ENCODE results near the gene RIMBP2.

The RIMBP2 gene

DNA sequence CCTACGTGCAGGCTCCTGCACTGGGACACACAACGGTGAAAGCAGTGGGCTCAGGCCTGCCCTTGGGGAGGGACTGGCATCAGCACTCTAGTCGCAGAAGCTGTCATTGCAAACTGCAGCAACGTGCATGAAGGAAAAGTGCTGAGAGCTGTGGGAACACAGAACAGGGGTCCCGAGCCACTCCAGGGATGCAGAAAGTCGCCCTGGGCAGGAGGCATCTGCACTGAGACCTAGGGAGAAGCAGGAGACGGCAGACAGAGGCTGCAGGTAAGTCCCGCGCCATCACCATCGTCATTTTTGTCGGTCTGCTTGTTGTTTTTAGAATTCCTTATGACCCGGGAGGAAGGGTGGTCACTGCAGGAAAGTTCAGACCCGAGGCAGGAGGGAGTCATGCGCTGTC, 21.6 kb upstream of the RIMBP2 start:
- DNase-seq (ENCODE audit: low spot score), result no peak

DNA sequence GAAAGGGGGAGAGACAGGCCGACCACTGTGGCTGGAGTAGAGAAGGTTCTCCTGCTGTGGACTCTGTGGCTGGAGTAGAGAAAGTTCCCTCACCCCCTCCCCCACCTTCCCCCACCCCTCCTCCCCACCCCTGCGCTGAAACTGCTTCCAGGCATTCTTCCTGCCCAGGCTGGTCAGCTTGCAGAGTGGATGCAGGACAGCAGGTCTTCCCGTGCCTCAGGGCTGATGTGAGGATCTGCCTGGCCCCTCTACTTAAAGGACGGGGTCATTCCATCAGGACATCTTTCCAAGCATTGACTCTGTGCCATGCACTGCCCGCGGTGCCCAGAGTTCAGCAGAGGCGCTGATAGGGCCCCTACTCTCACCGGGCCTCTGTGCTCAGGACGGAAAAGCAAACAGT, 13.2 kb upstream of the RIMBP2 start:
- DNase-seq (ENCODE audit: low spot score), result no peak

DNA sequence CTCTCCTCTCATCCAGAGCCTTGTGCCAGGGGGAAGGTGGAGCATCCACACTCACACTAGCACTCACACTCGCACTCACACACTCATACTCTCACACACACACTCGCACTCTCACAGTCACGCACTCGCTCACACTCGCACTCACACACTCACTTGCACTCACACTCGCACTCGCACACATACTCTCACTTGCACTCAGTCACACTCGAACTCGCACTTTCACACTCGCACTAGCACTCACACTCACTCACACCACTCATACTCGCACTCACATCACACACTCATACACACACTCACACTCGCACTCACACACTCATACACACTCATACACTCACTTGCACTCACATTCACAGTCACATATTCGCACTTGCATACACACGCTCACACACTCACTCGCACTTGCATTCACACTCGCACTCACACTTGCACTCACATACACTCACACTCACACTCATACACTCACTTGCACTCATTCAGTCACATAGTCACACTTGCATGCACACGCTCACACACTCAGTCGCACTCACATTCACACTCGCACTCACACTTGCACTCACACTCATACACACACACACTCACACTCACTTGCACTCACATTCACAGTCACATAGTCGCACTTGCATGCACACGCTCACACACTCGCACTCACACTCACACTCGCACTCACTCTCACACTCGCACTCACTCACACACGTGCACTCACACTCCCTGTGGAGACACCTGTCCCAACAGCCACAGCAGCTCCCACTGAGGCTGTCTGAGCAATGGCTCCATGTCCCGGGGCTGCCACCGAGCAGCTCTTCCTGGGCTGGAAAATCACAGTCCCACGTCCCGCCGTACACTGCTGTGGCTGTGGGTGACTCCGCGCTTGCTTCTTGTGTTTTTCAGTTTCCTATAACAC, 12.3 kb upstream of the RIMBP2 start:
- DNase-seq (ENCODE audit: low spot score), result no peak

DNA sequence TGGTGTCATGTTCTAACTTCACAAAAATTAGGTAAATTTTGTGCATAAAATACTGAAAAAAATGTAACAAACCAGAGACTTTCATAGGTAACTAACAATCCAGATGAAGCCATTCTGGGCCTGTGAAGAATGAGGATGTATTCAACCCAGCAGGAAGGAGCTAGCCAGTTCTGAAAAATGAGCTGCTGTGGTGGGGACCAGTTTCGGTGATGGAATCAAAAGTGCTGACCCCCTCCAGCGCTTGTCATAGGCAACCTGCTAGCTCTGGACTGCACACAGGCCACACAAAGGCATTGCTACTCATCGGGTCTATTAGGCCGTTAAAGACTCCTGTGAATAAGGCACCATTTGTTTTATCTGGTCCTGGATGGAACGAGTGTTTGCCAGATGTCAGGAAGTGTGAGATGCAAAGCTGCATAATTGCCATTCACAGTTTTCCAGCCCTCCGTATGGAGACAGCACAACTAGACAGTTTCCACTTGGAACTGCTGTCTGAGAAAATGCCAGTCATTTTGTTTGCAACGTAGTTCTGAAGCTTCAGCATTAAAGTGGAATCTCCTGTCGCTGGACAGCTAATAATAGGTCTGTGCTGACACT, 3.3 kb upstream of the RIMBP2 start:
- no peak for DNase-seq (ENCODE audit: low spot score)

DNA sequence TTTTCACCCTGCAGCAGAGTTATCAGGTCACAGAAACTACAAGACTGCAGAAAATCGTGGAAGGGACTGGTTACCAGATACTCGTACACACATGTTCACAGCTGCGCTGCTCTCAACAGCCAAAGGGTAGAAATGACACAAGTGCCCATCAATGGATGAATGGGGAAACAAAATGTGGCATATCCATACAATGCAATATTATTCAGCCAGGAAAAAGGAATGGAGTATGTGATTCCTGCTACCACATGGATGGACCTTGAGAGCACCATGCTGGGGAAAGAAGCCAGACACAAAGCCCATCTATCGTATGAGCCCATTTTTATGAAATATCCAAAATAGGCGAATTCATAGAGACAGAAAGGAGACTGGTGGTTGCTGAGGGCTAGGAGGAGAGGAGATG, 1.7 kb upstream of the RIMBP2 start:
- DNase-seq (ENCODE audit: low spot score), result no peak

DNA sequence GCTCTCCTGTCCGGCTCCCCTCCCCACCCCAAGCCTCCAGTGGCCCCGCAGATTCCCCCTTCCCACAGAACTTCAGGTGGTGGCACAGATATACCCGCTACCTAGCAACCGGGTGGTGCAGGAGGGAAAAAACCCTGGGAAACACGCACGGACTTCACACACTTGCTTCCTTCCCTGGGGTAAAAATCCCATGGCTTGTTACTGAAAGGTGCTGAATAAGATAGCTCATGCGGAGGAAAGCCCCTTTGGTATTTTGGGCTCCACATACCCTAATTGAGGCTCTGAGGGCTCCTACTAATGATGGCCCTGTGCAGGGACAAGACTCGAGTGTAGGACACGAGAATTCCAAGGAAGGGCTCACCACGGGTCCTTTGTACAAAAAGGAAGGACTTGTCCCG, 869 bp upstream of the RIMBP2 start:
- no peak for DNase-seq (ENCODE audit: low spot score)

DNA sequence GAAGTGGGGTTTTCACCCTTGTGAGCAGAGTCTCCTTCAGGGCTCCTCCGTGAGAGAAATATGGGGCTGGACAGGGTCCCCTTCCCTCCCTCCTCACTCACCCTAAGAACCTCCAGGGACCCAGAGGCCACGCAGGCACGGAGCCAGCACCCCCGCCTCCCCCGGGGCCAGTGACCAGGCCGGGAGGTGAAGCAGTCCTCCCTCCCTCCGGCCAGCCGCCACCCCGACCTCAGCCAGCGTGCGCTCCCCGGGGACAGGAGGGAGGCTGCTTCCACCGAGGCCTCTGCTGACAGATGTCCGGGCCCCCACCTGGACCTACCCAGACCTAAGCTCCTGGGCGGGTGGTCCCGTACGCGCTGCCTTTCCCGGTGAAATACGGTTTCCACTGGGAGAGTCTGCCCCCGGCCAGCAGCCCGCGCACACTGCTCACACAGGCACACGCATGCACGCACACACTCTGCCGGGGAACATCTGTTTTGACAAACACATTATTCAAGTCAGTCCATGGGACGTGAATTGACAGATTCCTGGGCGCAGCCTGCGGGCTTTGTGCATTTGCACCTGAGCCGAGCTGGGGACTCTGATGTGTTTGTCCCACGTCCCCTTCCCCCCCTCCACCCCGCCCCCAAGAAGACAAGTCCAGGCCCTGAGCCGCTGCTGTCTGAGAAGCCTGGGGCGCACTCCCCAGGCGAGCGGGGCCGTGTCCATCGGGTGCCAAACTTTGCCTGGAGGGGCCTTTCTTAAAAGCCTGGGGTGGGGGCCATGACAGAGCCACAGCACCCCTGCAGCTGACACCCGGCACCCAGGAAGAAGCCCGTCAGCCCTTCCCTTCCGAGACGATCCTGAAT, 725 bp downstream of the RIMBP2 start:
- no peak for DNase-seq (ENCODE audit: low spot score)

DNA sequence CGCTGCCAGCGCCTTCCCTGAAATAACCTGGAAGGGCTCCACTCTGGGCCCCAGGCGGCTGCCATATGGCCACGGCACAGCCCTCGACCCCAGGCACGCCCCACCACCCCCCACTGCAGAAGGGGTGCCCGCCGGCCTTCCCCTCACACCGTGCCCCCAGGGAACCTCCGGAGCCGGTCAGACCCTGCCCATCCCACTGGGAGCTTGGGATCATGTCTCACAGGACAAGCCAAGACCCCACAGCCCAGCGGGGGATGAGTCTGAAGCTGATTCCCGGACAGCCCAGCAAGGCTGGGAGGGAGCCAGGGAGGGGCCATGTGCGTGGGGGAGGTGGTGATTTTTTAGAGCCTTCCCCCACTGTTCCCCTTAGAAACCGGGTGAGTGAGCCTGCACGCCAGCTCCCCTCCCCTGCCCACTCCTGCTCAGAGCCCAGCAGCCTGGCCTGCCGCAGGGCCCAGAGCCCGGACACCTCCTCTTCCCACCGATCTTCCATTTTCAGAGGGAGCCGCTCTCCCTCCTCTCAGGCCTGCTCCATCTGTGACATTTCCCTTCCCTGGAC, 1.4 kb downstream of the RIMBP2 start:
- no peak for DNase-seq (ENCODE audit: low spot score)

DNA sequence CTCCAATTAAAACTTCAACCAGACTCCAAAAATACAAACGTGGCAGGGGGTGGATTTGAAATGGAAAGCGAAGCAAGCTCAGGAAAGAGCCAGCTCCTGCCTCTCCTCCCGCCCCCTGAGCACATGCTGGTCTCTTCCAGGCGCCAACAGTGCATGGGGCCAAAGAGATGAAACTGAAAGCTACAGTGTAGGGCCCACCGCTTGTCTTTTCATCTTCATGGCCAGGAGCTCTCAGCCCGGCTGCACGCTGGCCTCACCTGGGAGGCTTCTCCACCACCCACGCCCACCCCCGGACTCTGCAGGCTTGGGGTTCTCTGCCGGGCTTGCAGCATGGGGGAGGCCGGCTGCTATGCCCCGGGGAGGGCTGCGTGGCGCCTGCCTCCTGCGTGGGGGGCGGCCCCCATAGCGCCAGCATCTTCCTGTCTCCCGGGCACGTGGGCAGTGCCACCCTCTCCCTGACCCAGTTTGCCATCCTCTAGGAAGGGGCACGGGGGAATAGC, 2.0 kb downstream of the RIMBP2 start:
- DNase-seq (ENCODE audit: low spot score), result no peak

DNA sequence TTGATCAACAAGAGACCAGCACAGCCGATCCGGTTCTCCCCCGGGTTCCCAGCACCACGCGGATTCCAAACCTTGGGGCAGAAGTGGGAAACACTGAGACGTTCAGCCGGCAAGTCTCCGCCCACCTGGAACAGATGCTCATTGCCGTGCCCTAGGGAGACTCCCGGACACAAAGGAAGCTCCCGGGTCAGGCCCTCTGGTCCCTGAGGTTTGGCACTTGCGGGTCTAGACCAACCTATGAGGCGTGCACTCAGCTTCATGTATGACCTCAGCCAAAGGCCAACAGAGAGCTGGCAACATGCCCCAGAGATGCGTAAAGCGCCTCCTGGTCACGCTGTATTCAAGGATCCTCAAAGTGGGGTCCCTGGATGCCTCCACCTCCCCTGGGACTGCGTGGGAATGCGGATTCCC, 2.5 kb downstream of the RIMBP2 start:
- DNase-seq (ENCODE audit: low spot score), result no peak

DNA sequence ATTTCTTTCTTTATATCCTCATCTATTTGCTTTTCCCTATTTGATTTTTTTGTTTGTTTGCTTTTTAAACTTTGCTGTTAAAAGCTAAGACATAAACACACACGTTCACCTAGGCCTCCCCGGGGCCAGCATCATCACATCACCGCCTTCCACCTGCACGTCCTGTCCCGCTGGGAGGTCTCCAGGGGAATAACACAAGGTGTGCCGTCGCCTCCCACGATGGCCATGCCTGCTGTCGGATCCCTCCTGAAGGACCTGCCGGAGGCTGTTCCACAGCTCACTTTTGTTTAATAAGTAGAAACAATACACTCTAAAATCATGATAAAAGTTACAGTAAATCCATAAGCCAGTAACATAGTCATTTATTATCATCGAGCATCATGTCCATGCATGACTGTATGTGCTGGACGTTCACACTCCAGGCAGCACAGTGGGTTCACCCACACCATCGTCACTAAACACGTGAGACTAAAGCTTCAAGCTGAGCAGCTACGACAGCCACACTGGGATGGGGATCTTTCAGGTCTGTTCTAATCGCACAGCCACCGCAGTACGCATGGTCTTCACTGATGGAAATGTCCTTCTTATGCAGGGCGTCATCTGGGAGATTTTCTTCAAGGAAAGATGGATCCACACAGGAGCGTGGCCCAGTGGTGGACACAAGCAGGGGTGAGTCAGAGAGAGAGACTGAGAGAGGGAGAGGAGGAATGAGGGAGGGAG, 3.6 kb downstream of the RIMBP2 start:
- DNase-seq (ENCODE audit: low spot score), result no peak

DNA sequence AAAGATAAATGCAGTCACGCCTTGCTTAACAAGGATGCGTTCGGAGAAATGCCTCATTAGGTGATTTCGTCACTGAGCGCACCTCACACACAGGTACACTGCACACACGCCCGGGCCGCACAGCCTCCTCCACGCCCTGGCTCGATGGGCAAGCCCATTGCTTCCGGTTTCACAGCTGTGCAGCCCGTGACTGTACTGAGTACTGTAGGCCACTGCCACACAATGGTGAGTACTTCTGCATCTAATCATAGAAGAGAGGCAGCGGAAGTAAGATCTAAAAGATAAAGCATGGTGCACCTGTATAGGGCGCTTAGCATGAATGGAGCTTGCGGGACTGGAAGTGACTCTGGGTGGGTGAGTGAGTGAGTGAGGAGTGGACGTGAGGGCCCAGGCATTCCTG, 4.3 kb downstream of the RIMBP2 start:
- DNase-seq (ENCODE audit: low spot score), result no peak

DNA sequence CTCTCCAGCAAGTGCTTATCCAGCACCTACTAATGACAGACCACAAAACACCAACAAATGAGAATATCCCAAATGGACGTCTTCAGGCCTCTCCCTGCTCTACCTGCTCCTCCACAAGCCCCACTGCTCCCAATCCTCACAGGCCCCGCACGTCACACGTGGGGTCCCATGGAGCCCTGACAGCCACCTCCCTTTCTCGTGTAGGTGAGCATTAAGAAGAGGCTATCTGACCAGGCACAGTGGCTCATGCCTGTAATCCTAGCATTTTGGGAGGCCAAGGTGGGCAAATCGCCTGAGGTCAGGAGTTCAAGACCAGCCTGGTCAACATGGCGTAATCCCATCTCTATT, 5.4 kb downstream of the RIMBP2 start:
- no peak for DNase-seq (ENCODE audit: low spot score)

DNA sequence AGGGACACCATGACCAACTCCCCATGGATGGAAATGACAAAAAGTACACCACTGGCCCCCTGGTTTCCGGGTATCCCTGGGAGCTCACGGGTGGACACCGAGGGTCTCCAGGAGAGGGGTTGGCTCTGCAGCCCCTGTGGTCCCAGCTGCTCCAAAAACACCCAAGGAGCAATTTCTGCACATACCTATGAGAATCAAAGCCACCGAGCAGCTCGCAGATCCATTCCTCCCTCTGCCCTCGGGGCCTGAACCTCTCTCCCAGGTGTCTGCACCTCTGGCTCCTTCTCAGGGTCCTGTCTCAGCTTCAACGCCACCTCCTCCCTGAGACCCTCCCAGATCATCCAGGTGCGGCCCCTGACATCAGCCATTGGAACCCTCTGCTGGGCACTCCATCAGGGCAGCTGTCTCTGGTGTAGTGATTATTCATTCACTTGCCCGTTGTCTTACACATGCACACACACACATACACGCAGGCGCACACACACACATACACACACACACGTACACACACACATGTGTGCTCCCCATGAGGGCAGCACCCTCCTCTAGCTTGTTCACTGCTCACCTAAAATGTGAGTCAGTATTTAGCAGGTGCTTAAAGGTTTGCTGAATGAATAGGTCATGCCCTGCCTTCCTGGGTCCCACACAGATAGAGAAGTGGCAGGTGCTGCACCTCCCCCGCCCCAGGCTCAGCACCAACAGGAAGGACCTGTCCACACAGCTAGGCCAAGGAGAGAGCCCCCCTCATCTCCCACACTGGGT, 5.9 kb downstream of the RIMBP2 start:
- no peak for DNase-seq (ENCODE audit: low spot score)

DNA sequence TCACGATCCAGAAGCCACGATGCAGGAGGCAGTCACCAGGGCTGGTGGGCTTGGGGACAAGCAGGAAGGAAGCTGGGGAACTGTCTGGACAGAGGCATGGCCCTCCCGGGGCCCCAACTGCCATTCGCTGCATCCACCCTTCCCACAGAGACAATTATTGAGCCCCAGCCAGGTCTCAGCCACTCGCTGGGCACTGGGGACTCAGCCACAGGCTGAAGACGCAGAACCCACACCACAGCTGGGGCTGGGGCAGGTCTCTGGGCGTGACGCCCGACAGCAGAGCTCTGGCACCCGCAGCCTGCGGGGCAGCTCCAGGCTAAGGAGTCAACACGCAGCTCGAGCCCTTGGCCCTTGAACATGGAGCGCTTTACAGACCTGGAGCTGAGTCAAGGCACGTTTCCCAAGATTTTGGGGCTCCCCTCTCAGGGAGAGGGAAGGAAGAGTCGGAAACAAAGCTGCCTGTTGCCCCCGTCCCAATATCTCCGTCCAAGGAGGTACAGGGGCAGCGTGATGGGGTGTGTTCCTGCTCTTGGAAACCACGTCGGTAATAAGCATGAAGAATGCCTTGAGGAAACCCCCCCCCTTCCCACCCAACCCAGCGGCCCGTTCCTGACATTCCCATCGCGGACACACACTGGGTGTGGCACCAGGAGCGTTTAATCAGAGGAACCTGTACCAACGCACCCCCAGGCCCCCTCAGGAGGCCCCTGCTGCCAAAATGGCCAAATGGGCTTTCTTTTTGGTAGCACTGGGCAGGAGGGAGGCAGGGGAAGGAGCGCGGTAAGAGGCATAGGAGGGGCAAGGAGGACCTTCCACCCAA, 6.7 kb downstream of the RIMBP2 start:
- no peak for DNase-seq (ENCODE audit: low spot score)

DNA sequence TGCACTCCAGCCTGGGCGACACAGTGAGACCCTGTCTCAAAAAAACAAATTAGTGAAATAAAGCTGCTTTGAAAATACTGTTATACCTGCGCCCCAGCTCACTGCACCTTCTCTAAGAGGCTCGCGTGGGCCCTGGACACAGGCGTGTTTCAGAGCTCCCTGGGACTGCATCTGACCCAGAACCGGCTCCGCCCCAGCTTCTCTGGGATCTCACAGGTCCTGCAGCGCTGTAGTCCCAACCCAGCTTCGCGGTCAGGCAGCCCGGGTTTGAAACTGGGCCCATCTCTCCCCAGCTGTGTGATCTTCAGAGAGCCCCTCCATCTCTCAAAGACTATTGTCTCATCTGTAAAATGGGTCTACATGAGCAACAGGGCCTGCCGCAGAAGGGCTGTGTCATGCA, 7.5 kb downstream of the RIMBP2 start:
- no peak for DNase-seq (ENCODE audit: low spot score)

DNA sequence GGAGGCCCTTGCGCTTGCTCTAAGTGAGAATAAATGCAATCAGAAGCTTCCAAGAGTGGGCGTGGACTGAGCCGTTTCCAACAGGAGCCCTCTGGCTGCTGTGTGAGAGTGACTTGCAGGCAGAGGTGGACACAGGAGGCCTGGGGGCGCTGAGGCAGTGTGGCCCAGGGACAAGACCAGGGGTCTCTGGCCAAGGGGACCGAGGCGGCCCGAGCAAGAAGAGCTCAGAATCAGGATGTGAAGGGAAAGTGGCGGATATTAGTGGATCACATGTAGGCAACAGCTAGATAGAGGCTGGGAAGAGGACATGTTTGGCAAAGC, 8.6 kb downstream of the RIMBP2 start:
- no peak for DNase-seq (ENCODE audit: low spot score)

DNA sequence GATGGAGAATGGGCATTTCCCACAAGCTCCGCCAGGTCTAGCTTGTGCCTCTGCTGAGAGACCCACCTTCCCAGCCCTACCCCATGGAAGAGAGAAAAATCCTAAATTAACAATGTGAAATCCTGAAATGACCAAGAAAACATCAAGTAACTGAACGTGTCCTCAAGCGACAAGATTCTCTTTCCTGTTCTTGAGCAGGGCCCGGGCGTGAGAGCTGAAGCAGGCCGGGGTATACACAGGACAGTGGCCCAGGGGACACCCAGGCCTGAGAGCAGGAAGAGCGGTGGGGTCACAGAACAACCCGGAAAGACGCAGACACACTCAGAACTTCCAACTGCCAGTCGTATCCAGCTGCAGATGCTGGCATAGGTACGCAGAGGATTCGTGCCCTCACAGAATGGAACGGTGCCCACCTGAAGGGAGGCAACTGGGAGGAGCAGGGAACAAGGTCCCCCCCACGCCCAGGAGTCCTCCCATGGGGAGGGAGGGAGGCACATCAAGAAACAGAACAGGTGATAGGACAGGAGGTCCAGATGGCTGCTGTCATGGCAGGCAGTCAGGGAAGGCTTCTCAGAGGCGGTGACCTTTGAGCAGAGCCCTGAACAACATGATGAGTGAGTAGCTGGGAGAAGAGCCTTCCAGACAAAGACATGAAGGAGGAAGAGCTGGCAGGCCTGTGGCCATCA, 9.1 kb downstream of the RIMBP2 start:
- DNase-seq (ENCODE audit: low spot score), result no peak

DNA sequence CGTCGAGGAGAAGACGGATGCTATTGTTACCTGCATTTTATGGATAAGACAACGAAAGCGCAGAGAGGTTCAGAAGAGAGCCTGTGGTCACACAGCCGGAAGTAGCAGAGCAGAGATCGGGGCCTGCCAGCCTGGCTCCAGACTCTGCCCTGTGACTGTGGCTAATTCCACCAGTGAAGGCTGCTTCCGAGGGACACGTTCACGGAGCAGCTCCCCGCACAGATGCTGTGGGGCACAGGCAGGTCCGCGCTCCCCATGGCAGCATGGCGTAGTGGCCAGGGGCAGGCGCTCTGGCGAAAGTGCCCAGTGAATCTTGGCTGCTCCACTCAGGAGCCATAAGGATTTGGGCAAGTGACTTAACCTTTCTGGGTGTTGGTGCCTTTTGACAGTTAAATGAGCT, 9.8 kb downstream of the RIMBP2 start:
- no peak for DNase-seq (ENCODE audit: low spot score)
